WTC11 (cell line): ENCODE measurements around the gene RIMBP2. TPM values are rescaled to one million over a fixed set of nuclear protein-coding genes. Genes with fewer than 3 reads are reported as not detected.

Experiments
- ATAC-seq: fragments of 200-7000 bp; cut with Tn5 transposase; 2 replicates; pipeline ENCODE4 v1.10.0; 2021; ENCODE audit warnings: mild to moderate bottlenecking, moderate library complexity
- CTCF ChIA-PET: fragments of 300-600 bp; sonication (Branson Sonifier 250); formaldehyde crosslinking; loops from one replicate; lab custom pipeline; 2021; ENCODE audit warnings: antibody characterized with exemption; lab: Charles Lee
- POLR2A ChIA-PET: fragments of 350-600 bp; sonication (Branson Sonifier 250); formaldehyde crosslinking; loops from one replicate; lab custom pipeline; 2021; ENCODE audit warnings: antibody characterized with exemption; lab: Charles Lee
- DNase-seq: peaks from one replicate; pipeline ENCODE4 v3.0.0; 2021; ENCODE audit warnings: low spot score
- H3K27ac Mint-ChIP-seq: 2 replicates; pipeline ENCODE4 v1.8.0; 2021; ENCODE audit warnings: mixed read lengths
- H3K27me3 Mint-ChIP-seq: 2 replicates; pipeline ENCODE4 v1.8.0; 2021; ENCODE audit warnings: low read depth, mild to moderate bottlenecking, moderate library complexity, mixed read lengths
- H3K36me3 Mint-ChIP-seq: 2 replicates; pipeline ENCODE4 v1.8.0; 2021; ENCODE audit warnings: mixed read lengths
- H3K4me1 Mint-ChIP-seq: 2 replicates; pipeline ENCODE4 v1.8.0; 2022; ENCODE audit warnings: mixed read lengths
- H3K4me3 Mint-ChIP-seq: 2 replicates; pipeline ENCODE4 v1.8.0; 2021; ENCODE audit warnings: mild to moderate bottlenecking, moderate library complexity, mixed read lengths
- H3K9me3 Mint-ChIP-seq: 2 replicates; pipeline ENCODE4 v1.8.0; 2021; ENCODE audit warnings: mixed read lengths
- AFF4 ChIP-seq: sonication (generic); formaldehyde crosslinking; IDR thresholded peaks from 2 replicates; pipeline ENCODE4 v1.8.1; 2023; ENCODE audit warnings: mild to moderate bottlenecking, missing genetic modification reagents, borderline replicate concordance
- ARID4B ChIP-seq: sonication (generic); formaldehyde crosslinking; IDR thresholded peaks from 2 replicates; pipeline ENCODE4 v1.8.0; 2023; ENCODE audit warnings: missing genetic modification reagents, mild to moderate bottlenecking, borderline replicate concordance
- ATF1 ChIP-seq: sonication (generic); formaldehyde crosslinking; IDR thresholded peaks from 2 replicates; pipeline ENCODE4 v1.8.1; 2023; ENCODE audit warnings: mild to moderate bottlenecking, moderate library complexity, missing genetic modification reagents
- CBFB ChIP-seq: sonication (generic); formaldehyde crosslinking; IDR thresholded peaks from 2 replicates; pipeline ENCODE4 v1.8.1; 2022; ENCODE audit warnings: mild to moderate bottlenecking, low read depth, missing genetic modification reagents
- E2F5 ChIP-seq: sonication (generic); formaldehyde crosslinking; IDR thresholded peaks from 2 replicates; pipeline ENCODE4 v1.8.1; 2022; ENCODE audit warnings: mild to moderate bottlenecking, moderate library complexity, missing genetic modification reagents
- ELF4 ChIP-seq: sonication (generic); formaldehyde crosslinking; IDR thresholded peaks from 2 replicates; pipeline ENCODE4 v1.8.1; 2022; ENCODE audit warnings: low read depth, mild to moderate bottlenecking, moderate library complexity, missing genetic modification reagents
- FOXP1 ChIP-seq: sonication (generic); formaldehyde crosslinking; IDR thresholded peaks from 2 replicates; pipeline ENCODE4 v1.8.0; 2022; ENCODE audit warnings: missing genetic modification reagents, mild to moderate bottlenecking, moderate library complexity, borderline replicate concordance
- GTF2I ChIP-seq: fragments of 250-450 bp; sonication (Bioruptor Pico); conservative IDR thresholded peaks from 2 replicates; pipeline ENCODE4 v1.4.0; 2021; ENCODE audit warnings: mild to moderate bottlenecking
- JUN ChIP-seq: sonication (generic); formaldehyde crosslinking; IDR thresholded peaks from 2 replicates; pipeline ENCODE4 v1.8.0; 2023; ENCODE audit warnings: mild to moderate bottlenecking, missing genetic modification reagents
- MLX ChIP-seq: sonication (generic); formaldehyde crosslinking; IDR thresholded peaks from 2 replicates; pipeline ENCODE4 v1.8.1; 2023; ENCODE audit warnings: mild to moderate bottlenecking, missing genetic modification reagents, moderate library complexity
- MYBL2 ChIP-seq: sonication (generic); formaldehyde crosslinking; IDR thresholded peaks from 2 replicates; pipeline ENCODE4 v1.8.1; 2023; ENCODE audit warnings: mild to moderate bottlenecking, moderate library complexity, missing genetic modification reagents
- TEAD4 ChIP-seq: sonication (generic); formaldehyde crosslinking; IDR thresholded peaks from 2 replicates; pipeline ENCODE4 v1.8.0; 2022; ENCODE audit warnings: mild to moderate bottlenecking, missing genetic modification reagents
- ZNF219 ChIP-seq: sonication (generic); formaldehyde crosslinking; IDR thresholded peaks from 2 replicates; pipeline ENCODE4 v1.8.0; 2023; ENCODE audit warnings: missing genetic modification reagents, mild to moderate bottlenecking, borderline replicate concordance
- ZNF232 ChIP-seq: sonication (generic); formaldehyde crosslinking; IDR thresholded peaks from 2 replicates; pipeline ENCODE4 v1.8.0; 2022; ENCODE audit warnings: mild to moderate bottlenecking, missing genetic modification reagents
- ZNF425 ChIP-seq: fragments of 250-450 bp; sonication (Bioruptor Pico); conservative IDR thresholded peaks from 2 replicates; pipeline ENCODE4 v1.9.0; 2021; ENCODE audit warnings: mild to moderate bottlenecking
- total RNA-seq: library from RNA; stranded (reverse); gene quantifications from 3 replicates; pipeline ENCODE4 v1.2.3, GENCODE V29; 2021

Gene RIMBP2
- total RNA-seq, 1 experiment from 2014 or later = 2.6 TPM

GRCh38 chr12:130634866-130635265 is 81.2 kb downstream of the RIMBP2 start:
- CTCF ChIA-PET = interaction anchor here (0.6 to 1.1 kb wide), 3 partner anchors 15 to 122 kb away, joined by 3 to 4 read pairs (median 3); no protein-coding TSS in a partner anchor
- peaks cover 14% of the 10 kb centered on the region for H3K9me3 Mint-ChIP-seq

More at GRCh38 chr12:130634866-130635265, 81.2 kb downstream of the RIMBP2 start:
- H3K27ac Mint-ChIP-seq = no peak overlapping the region
- no peaks in the 10 kb centered on the region for H3K27me3 Mint-ChIP-seq
- TF ChIP-seq AFF4 (CRISPR knock-in tag) (no peak), JUN (CRISPR knock-in tag) (no peak), ZNF425 (CRISPR knock-in tag) (no peak), MYBL2 (CRISPR knock-in tag) (no peak), ZNF232 (no peak), CBFB (no peak), ELF4 (CRISPR knock-in tag) (no peak), ZNF219 (no peak), E2F5 (CRISPR knock-in tag) (no peak), FOXP1 (CRISPR knock-in tag) (no peak), ARID4B (CRISPR knock-in tag) (no peak), ATF1 (no peak), TEAD4 (no peak), MLX (CRISPR knock-in tag) (no peak), GTF2I (CRISPR knock-in tag) (no peak)
- TF ChIP-seq, all 79 proteins: peak for 0
- ATAC-seq (no peak), DNase-seq (no peak)
- POLR2A ChIA-PET = no interaction called here
- no peak overlapping the region for H3K4me3 Mint-ChIP-seq
- peaks cover 8% of the 10 kb centered on the region for H3K36me3 Mint-ChIP-seq
- H3K4me1 Mint-ChIP-seq = peaks cover 45% of the 10 kb centered on the region
